K562 (cell line): ENCODE results near the gene SMIM15. TPM values are rescaled to one million over a fixed set of nuclear protein-coding genes. Genes with fewer than 3 reads are reported as not detected.
A peak's percentile ranks its signal among the peaks of the same experiment; 100 is the strongest.

Experiments used
- ATAC-seq: fragments of 200-7000 bp; cut with Tn5 transposase; 3 replicates; pipeline ENCODE4 v1.9.1; 2020; ENCODE audit warnings: moderate library complexity
- BruUV-seq: library from RNA; stranded (reverse); fragments of 400-500 nt; replicated peaks from 2 replicates; lab custom pipeline; 2021; lab: Mats Ljungman, UMichigan
- CTCF ChIA-PET: fragments of 300-600 bp; formaldehyde crosslinking; extraction: SDS; loops from one replicate; lab custom pipeline; 2021; ENCODE audit warnings: low intra/inter-chr PET ratio; lab: Yijun Ruan, JAX
- POLR2A ChIA-PET: fragments of 300-600, 350-650 bp; sonication (Branson Sonifier 250); formaldehyde crosslinking; extraction: SDS; loops from one replicate; lab custom pipeline; 2021; ENCODE audit warnings: antibody characterized with exemption, inconsistent platforms; lab: Yijun Ruan, JAX
- DNase-seq, 4 experiments: peaks; one replicate each; pipeline versions ENCODE4 v3.0.0 to v3.0.0-alpha.2; 2011 to 2018; ENCODE audit warnings: low spot score in 3 of 4, mixed read lengths in 3 of 4; ENCODE audit errors: extremely low read depth in 1 of 4
- FAIRE-seq: peaks from 2 replicates; lab custom pipeline; 2011; peaks lifted over from hg19 to GRCh38; lab: Jason Lieb, UNC
- H2AFZ ChIP-seq: 2 replicates; pipeline ENCODE4 v1.6.0; 2011; ENCODE audit warnings: low read depth, low read length, control low read depth, inconsistent platforms
- H3K27ac ChIP-seq: fragments of 200-600 bp; 3 replicates; pipeline ENCODE4 v1.8.0; 2011; ENCODE audit warnings: low read depth, mild to moderate bottlenecking, control low read depth, inconsistent platforms, low read length, moderate library complexity, mixed read lengths; ENCODE audit errors: extremely low read depth
- H3K27me3 ChIP-seq, 2 experiments: fragments of 300-600 bp in 1 of 2; 2 replicates in 1 of 2; 3 replicates in 1 of 2; pipeline versions ENCODE4 v1.6.0 to v1.8.0; 2011; ENCODE audit warnings: inconsistent platforms in 2 of 2, low read length in 2 of 2, mild to moderate bottlenecking in 1 of 2, mixed read lengths in 1 of 2, moderate library complexity in 1 of 2; ENCODE audit not compliant: control insufficient read depth in 2 of 2, insufficient read depth in 2 of 2
- H3K36me3 ChIP-seq: fragments of 300-600 bp; 3 replicates; pipeline ENCODE4 v1.8.0; 2011; ENCODE audit warnings: mild to moderate bottlenecking, low read length, inconsistent platforms; ENCODE audit not compliant: control insufficient read depth, insufficient read depth
- H3K4me1 ChIP-seq, 2 experiments: fragments of 200-600 bp in 1 of 2; replicated peaks in 1 of 2; 2 replicates in 1 of 2; 3 replicates in 1 of 2; pipeline versions ENCODE4 v1.5.1 to v1.8.0; 2011; ENCODE audit warnings: inconsistent platforms in 2 of 2, low read length in 2 of 2, mild to moderate bottlenecking in 1 of 2, mixed read lengths in 1 of 2, moderate library complexity in 1 of 2; ENCODE audit not compliant: control insufficient read depth in 2 of 2, insufficient read depth in 2 of 2
- H3K4me2 ChIP-seq: 2 replicates; pipeline ENCODE4 v1.6.1; 2011; ENCODE audit warnings: low read length, control low read depth, inconsistent platforms, mixed read lengths; ENCODE audit not compliant: insufficient read depth
- H3K4me3 ChIP-seq: fragments of 200-600 bp; sonication (generic), shearing (Covaris generic); 2 replicates; pipeline ENCODE4 v1.5.1; 2016; ENCODE audit warnings: control low read depth, inconsistent platforms
- H3K79me2 ChIP-seq: fragments of 200-600 bp; 3 replicates; pipeline ENCODE4 v1.8.0; 2011; ENCODE audit warnings: low read length, inconsistent platforms; ENCODE audit not compliant: control insufficient read depth, insufficient read depth
- H3K9ac ChIP-seq, 2 experiments: 2 replicates each; pipeline versions ENCODE4 v1.6.0 to v1.6.1; 2011; ENCODE audit warnings: low read depth in 2 of 2, low read length in 2 of 2, control low read depth in 1 of 2, inconsistent platforms in 1 of 2, mild to moderate bottlenecking in 1 of 2, mixed read lengths in 1 of 2; ENCODE audit not compliant: insufficient read depth in 1 of 2
- H3K9me1 ChIP-seq: one replicate; pipeline ENCODE4 v1.6.0; 2011; ENCODE audit warnings: inconsistent platforms, mild to moderate bottlenecking, low read length, moderate library complexity; ENCODE audit not compliant: control insufficient read depth, insufficient read depth
- H3K9me3 ChIP-seq: replicated peaks from 2 replicates; pipeline ENCODE4 v1.5.1; 2011; ENCODE audit warnings: low read depth, low read length, inconsistent platforms; ENCODE audit not compliant: control insufficient read depth, insufficient read depth
- H4K20me1 ChIP-seq: replicated peaks from 2 replicates; pipeline ENCODE4 v1.6.1; 2011; ENCODE audit warnings: low read length, inconsistent platforms, mixed read lengths; ENCODE audit not compliant: control insufficient read depth, insufficient read depth
- ARID2 ChIP-seq: fragments of 450-650 bp; IDR thresholded peaks from 2 replicates; pipeline ENCODE4 v1.6.1; 2017; ENCODE audit warnings: antibody characterized with exemption, mild to moderate bottlenecking
- C11orf30 ChIP-seq: fragments of 450-650 bp; IDR thresholded peaks from 2 replicates; pipeline ENCODE4 v1.6.1; 2016; ENCODE audit warnings: low read depth, mild to moderate bottlenecking
- ESRRA ChIP-seq: fragments of 450-650 bp; IDR thresholded peaks from 2 replicates; pipeline ENCODE4 v1.6.1; 2014; ENCODE audit warnings: low read depth, mild to moderate bottlenecking, moderate library complexity, borderline replicate concordance
- GABPB2 ChIP-seq: fragments of 250-450 bp; sonication (Bioruptor Pico); conservative IDR thresholded peaks from 2 replicates; pipeline ENCODE4 v1.5.1; 2021; ENCODE audit warnings: mild to moderate bottlenecking
- ID3 ChIP-seq, 2 experiments: fragments of 250-450 bp in 1 of 2; fragments of 450-650 bp in 1 of 2; sonication (Bioruptor Pico) in 1 of 2; IDR thresholded peaks; 2 replicates each; pipeline versions ENCODE4 v1.6.1 to v1.8.0; 2016 to 2021; ENCODE audit warnings: mild to moderate bottlenecking in 2 of 2, moderate library complexity in 2 of 2, missing compliant biosample characterization in 1 of 2, missing genetic modification characterization in 1 of 2
- KAT7 ChIP-seq: sonication (generic); formaldehyde crosslinking; IDR thresholded peaks from 2 replicates; pipeline ENCODE4 v1.8.0; 2022; ENCODE audit warnings: missing genetic modification reagents, mild to moderate bottlenecking, borderline replicate concordance
- MAFG ChIP-seq: fragments of 450-650 bp; conservative IDR thresholded peaks from 2 replicates; pipeline ENCODE4 v1.6.1; 2016; ENCODE audit warnings: missing genetic modification characterization, missing compliant biosample characterization
- PTBP1 ChIP-seq: fragments of 200-400 bp; formaldehyde crosslinking; IDR thresholded peaks from 2 replicates; pipeline ENCODE4 v1.6.1; 2017; ENCODE audit warnings: low read depth, low read length
- RAD21 ChIP-seq, 2 experiments: fragments of 250-450 bp in 1 of 2; fragments of 450-650 bp in 1 of 2; sonication (Bioruptor Pico) in 1 of 2; formaldehyde crosslinking in 1 of 2; IDR thresholded peaks in 1 of 2; conservative IDR thresholded peaks in 1 of 2; 2 replicates each; pipeline versions ENCODE4 v1.4.0 to v1.8.0; 2020 to 2022; ENCODE audit warnings: mild to moderate bottlenecking in 2 of 2, moderate library complexity in 1 of 2
- SMAD1 ChIP-seq: fragments of 150-350 bp; IDR thresholded peaks from 2 replicates; pipeline ENCODE4 v1.6.1; 2014; ENCODE audit warnings: low read length, low read depth; ENCODE audit not compliant: partially characterized antibody
- ZBTB8A ChIP-seq: fragments of 450-650 bp; IDR thresholded peaks from 2 replicates; pipeline ENCODE4 v1.6.1; 2018; ENCODE audit warnings: mild to moderate bottlenecking, moderate library complexity; ENCODE audit not compliant: partially characterized antibody
- ZNF316 ChIP-seq: fragments of 450-650 bp; IDR thresholded peaks from 2 replicates; pipeline ENCODE4 v1.6.1; 2016
- ZNF384 ChIP-seq: IDR thresholded peaks from 2 replicates; pipeline ENCODE4 v1.6.1; 2012; ENCODE audit warnings: low read depth, low read length, improper control_type of control experiment
- ZNF695 ChIP-seq: fragments of 450-650 bp; formaldehyde crosslinking; IDR thresholded peaks from 2 replicates; pipeline ENCODE4 v1.4.0; 2020; ENCODE audit warnings: mild to moderate bottlenecking, moderate library complexity
- ZNF696 ChIP-seq: fragments of 250-450 bp; sonication (Bioruptor Pico); conservative IDR thresholded peaks from 2 replicates; pipeline ENCODE4 v1.4.0; 2020; ENCODE audit warnings: mild to moderate bottlenecking, moderate library complexity
- WGBS: fragments of 100-300 bp; shearing (Covaris generic); methylation state at CpG from one replicate; pipeline ENCODE4 v1.1.6; 2016; ENCODE audit warnings: low coverage, mixed read lengths; ENCODE audit not compliant: insufficient coverage; ENCODE audit errors: missing lambda C conversion rate; 5-methylcytosine and 5-hydroxymethylcytosine counted together
- in situ Hi-C: fragments of 300-500 bp; cut with MboI; formaldehyde crosslinking; loops from 4 replicates; pipeline ENCODE4 v1.15.0; 2018; ENCODE audit warnings: inconsistent platforms, mixed read lengths
- intact Hi-C: fragments of 100-400 bp; cut with micrococcal nuclease; formaldehyde crosslinking; loops from 2 replicates; pipeline ENCODE4 v1.14.2; 2022
- polyA plus RNA-seq, 8 experiments: library from polyadenylated mRNA; depleted of rRNA in 4 of 8; stranded (reverse) in 5 of 8; unstranded in 3 of 8; fragments of >200 nt; fragmentation: Nextera tagmentation in 2 of 8; fragmentation: Illumina TruSeq in 1 of 8; extraction: Ambion mirVana in 2 of 8; extraction: Trizol in 1 of 8; gene quantifications; 2 replicates each; pipeline versions ENCODE4 v1.2.1 to v1.2.3, GENCODE V29; 2011 to 2014; ENCODE audit warnings: inconsistent platforms in 1 of 8, missing spikeins in 1 of 8
- total RNA-seq, 7 experiments: library from RNA; depleted of rRNA in 6 of 7; stranded (reverse); fragments of >200 nt in 6 of 7; fragmentation: Illumina TruSeq in 2 of 7; extraction: Trizol in 2 of 7; gene quantifications; 2 replicates each; pipeline versions ENCODE4 v1.2.1 to v1.2.3, GENCODE V29; 2011 to 2021; ENCODE audit warnings: low replicate concordance in 1 of 7

Gene SMIM15
- total and polyA plus RNA-seq, 9 of the 15 experiments (the other 6 are each of a cell fraction or from before 2014, with no cell fraction given): 16.6 to 124 (median 82.0) TPM

GRCh38 chr5:61186634-61187033 is 24.4 kb upstream of the SMIM15 start (continued):
- TF ChIP-seq PTBP1: no peak
- no peak for TF ChIP-seq ESRRA

- Histone ChIP-seq H3K27ac (no peak overlapping the region), H4K20me1 (no peaks in the 10 kb centered on the region), H3K4me2 (no peak overlapping the region), H3K9me3 (no peaks in the 10 kb centered on the region), H3K4me3 (no peak overlapping the region), H2AFZ (no peak overlapping the region), H3K9me1 (no peaks in the 10 kb centered on the region), H3K79me2 (no peaks in the 10 kb centered on the region), H3K9ac (no peak overlapping the region), H3K27me3 (no peaks in the 10 kb centered on the region), H3K36me3 (no peaks in the 10 kb centered on the region), H3K4me1 (no peaks in the 10 kb centered on the region)
- FAIRE-seq (no peak), DNase-seq (no peak), ATAC-seq (no peak)
- ChIA-PET POLR2A (no interaction called here), CTCF (no interaction called here)
- BruUV-seq: no TSS peak
- WGBS: 3% methylated on average over 2 of the region's 2 CpGs
- in situ Hi-C loops (no loop called here), intact Hi-C loops (no loop called here)
- TF ChIP-seq ARID2 (no peak), ZNF316 (peak; percentile 62), ZNF384 (no peak), ZNF696 (CRISPR knock-in tag) (no peak), ZBTB8A (no peak), RAD21 (CRISPR knock-in tag; conservative IDR thresholded peaks at IDR 0.05 in 1 of 2, IDR thresholded peaks at IDR 0.05 in 1 of 2) (no peak), ZNF695 (CRISPR knock-in tag) (no peak), GABPB2 (CRISPR knock-in tag) (no peak), MAFG (tag) (peak; percentile 52; the same call in 1 of the 2 replicates), SMAD1 (no peak), KAT7 (CRISPR knock-in tag) (no peak), ID3 (CRISPR knock-in tag; IDR thresholded peaks at IDR 0.05) (no peak), ID3 (tag; IDR thresholded peaks at IDR 0.05) (no peak), C11orf30 (peak; percentile 48; the same call in 1 of the 2 replicates)
These were observed 22.4 kb upstream of the SMIM15 start for GRCh38 chr5:61184708-61185107.
